Stimulated activated naive B cell treated with anti-CD40 and anti-IgM and Interleukin-4, amounts not matched to agents 10 μg/mL and 1 μg/mL and 100 μg/mL, for 72 hours (primary cell): ENCODE data around the gene CAD.

Experiments
- ATAC-seq, 2 donors: fragments of 150-1000 bp; cut with Tn5 transposase; replicated peaks; 2 replicates each; pipeline ENCODE4 v1.10.0; 2021; ENCODE audit warnings: moderate library complexity in 1 of 2
- DNase-seq: peaks from one replicate; pipeline ENCODE4 v3.0.0; 2021
- H3K27ac Mint-ChIP-seq: one replicate; pipeline ENCODE4 v1.8.0; 2022; ENCODE audit warnings: mild to moderate bottlenecking, mixed read lengths
- H3K27me3 Mint-ChIP-seq, 2 donors: one replicate each; pipeline ENCODE4 v1.8.0; 2022; ENCODE audit warnings: mixed read lengths in 2 of 2
- H3K36me3 Mint-ChIP-seq, 2 donors: one replicate each; pipeline ENCODE4 v1.8.0; 2022; ENCODE audit warnings: mixed read lengths in 2 of 2, mild to moderate bottlenecking in 1 of 2
- H3K4me1 Mint-ChIP-seq, 2 donors: one replicate each; pipeline ENCODE4 v1.8.0; 2022; ENCODE audit warnings: mixed read lengths in 2 of 2, mild to moderate bottlenecking in 1 of 2
- H3K4me3 Mint-ChIP-seq, 2 donors: one replicate each; pipeline ENCODE4 v1.8.0; 2022; ENCODE audit warnings: mild to moderate bottlenecking in 2 of 2, mixed read lengths in 2 of 2, moderate library complexity in 1 of 2
- H3K9me3 Mint-ChIP-seq, 2 donors: one replicate each; pipeline ENCODE4 v1.8.0; 2022; ENCODE audit warnings: mixed read lengths in 2 of 2, mild to moderate bottlenecking in 1 of 2

The CAD gene

GRCh38 chr2:27281442-27281841, 64.3 kb downstream of the CAD start:
- Mint-ChIP-seq H3K27me3 (peaks cover 32 to 35% of the 10 kb centered on the region in 2 donors), H3K4me1 (peaks cover 5% of the 10 kb centered on the region in 2 donors), H3K4me3 (no peak overlapping the region), H3K36me3 (no peaks in the 10 kb centered on the region), H3K27ac (no peak overlapping the region), H3K9me3 (no peaks in the 10 kb centered on the region)
- ATAC-seq (no peak), DNase-seq (no peak)

- ATAC-seq (no peak), DNase-seq (no peak)
- no peaks in the 10 kb centered on the region for H3K9me3 Mint-ChIP-seq
- H3K4me3 Mint-ChIP-seq, result no peak within 1 kb of the TSS
- H3K27ac Mint-ChIP-seq, result no peak within 1 kb of the TSS
- H3K4me1 Mint-ChIP-seq, result peaks cover 5% of the 10 kb centered on the region in 2 donors
- H3K27me3 Mint-ChIP-seq, result peaks cover 32 to 35% of the 10 kb centered on the region in 2 donors
- no peaks in the 10 kb centered on the region for H3K36me3 Mint-ChIP-seq
These were observed 64.8 kb downstream of the CAD start, which contains the start of gene TRIM54 for GRCh38 chr2:27281855-27282559. Gene TRIM54, plus strand, starts transcription at chr2:27282429. Its CDS starts 303 bp downstream, at chr2:27282732.

GRCh38 chr2:27282892-27283291, 65.7 kb downstream of the CAD start:
- H3K27me3 Mint-ChIP-seq, result peaks cover 26 to 30% of the 10 kb centered on the region in 2 donors
- H3K36me3 Mint-ChIP-seq, result no peaks in the 10 kb centered on the region
- no peaks in the 10 kb centered on the region for H3K9me3 Mint-ChIP-seq
- no peak overlapping the region for H3K4me3 Mint-ChIP-seq
- DNase-seq (no peak), ATAC-seq (no peak)
- peaks cover 5% of the 10 kb centered on the region in 2 donors for H3K4me1 Mint-ChIP-seq
- H3K27ac Mint-ChIP-seq, result no peak overlapping the region

- H3K4me1 Mint-ChIP-seq, result peaks cover 0 to 2% of the 10 kb centered on the region in 2 donors
- no peak for ATAC-seq
- H3K4me3 Mint-ChIP-seq, result no peak overlapping the region
- no peak for DNase-seq
- no peak overlapping the region for H3K27ac Mint-ChIP-seq
- H3K9me3 Mint-ChIP-seq, result no peaks in the 10 kb centered on the region
- H3K36me3 Mint-ChIP-seq, result no peaks in the 10 kb centered on the region
- peaks cover 23 to 26% of the 10 kb centered on the region in 2 donors for H3K27me3 Mint-ChIP-seq
These were observed 67.8 kb downstream of the CAD start for GRCh38 chr2:27284996-27285395.

- H3K9me3 Mint-ChIP-seq, result no peaks in the 10 kb centered on the region
- no peak overlapping the region for H3K27ac Mint-ChIP-seq
- no peaks in the 10 kb centered on the region for H3K4me1 Mint-ChIP-seq
- H3K27me3 Mint-ChIP-seq, result peaks cover 23 to 26% of the 10 kb centered on the region in 2 donors
- ATAC-seq (no peak), DNase-seq (no peak)
- no peaks in the 10 kb centered on the region for H3K36me3 Mint-ChIP-seq
- no peak overlapping the region for H3K4me3 Mint-ChIP-seq
These were observed 68.3 kb downstream of the CAD start for GRCh38 chr2:27285481-27285880.

GRCh38 chr2:27288610-27289009, 71.4 kb downstream of the CAD start:
- DNase-seq (no peak), ATAC-seq (no peak)
- Mint-ChIP-seq H3K4me1 (no peaks in the 10 kb centered on the region), H3K4me3 (no peak overlapping the region), H3K36me3 (no peaks in the 10 kb centered on the region), H3K27ac (no peak overlapping the region), H3K9me3 (no peaks in the 10 kb centered on the region), H3K27me3 (peaks cover 4 to 5% of the 10 kb centered on the region in 2 donors)

GRCh38 chr2:27290549-27290948, 73.4 kb downstream of the CAD start:
- H3K27me3 Mint-ChIP-seq, result no peaks in the 10 kb centered on the region
- no peak overlapping the region for H3K4me3 Mint-ChIP-seq
- no peaks in the 10 kb centered on the region for H3K4me1 Mint-ChIP-seq
- H3K27ac Mint-ChIP-seq, result no peak overlapping the region
- DNase-seq, result no peak
- H3K9me3 Mint-ChIP-seq, result no peaks in the 10 kb centered on the region
- H3K36me3 Mint-ChIP-seq, result no peaks in the 10 kb centered on the region
- ATAC-seq, result peak; percentile 23 to 48

GRCh38 chr2:27291865-27292264, 74.7 kb downstream of the CAD start:
- ATAC-seq (no peak), DNase-seq (no peak)
- no peak overlapping the region for H3K4me3 Mint-ChIP-seq
- H3K4me1 Mint-ChIP-seq, result no peaks in the 10 kb centered on the region
- no peak overlapping the region for H3K27ac Mint-ChIP-seq
- H3K27me3 Mint-ChIP-seq, result peaks cover 0 to 3% of the 10 kb centered on the region in 2 donors
- H3K36me3 Mint-ChIP-seq, result no peaks in the 10 kb centered on the region
- H3K9me3 Mint-ChIP-seq, result no peaks in the 10 kb centered on the region
